Measurements from ENCODE around the gene CENPT. TPM values are rescaled to one million over a fixed set of nuclear protein-coding genes. Genes with fewer than 3 reads are reported as not detected.

Gene CENPT
- total RNA-seq, 4 donors from 2014 or later = 77.6 to 205 (median 106) TPM

- no peak for TF ChIP-seq POLR2A (IDR thresholded peaks at IDR 0.05)
- TF ChIP-seq CTCF (IDR thresholded peaks at IDR 0.05) = no peak
- intact Hi-C loops (cut with DNase I; ENCODE audit: low total_unique reads) = no loop called here
- H3K4me3 ChIP-seq (ENCODE audit: low read depth, poor library complexity, severe bottlenecking) = no peak overlapping the region
- WGBS, 2 donors = 89 to 94% methylated on average over 12 of the region's 12 CpGs
- no peak for DNase-seq (ENCODE audit: low spot score in 2 of 2)
Measured at GRCh38 chr16:67879462-67879861, 32.0 kb upstream of the CENPT start.

GRCh38 chr16:67878846-67879245 lies 31.4 kb upstream of the CENPT start:
- no peak for DNase-seq (ENCODE audit: low spot score in 2 of 2)
- WGBS, 2 donors = 94 to 99% methylated on average over 9 of the region's 9 CpGs

GRCh38 chr16:67878232-67878631 lies 30.7 kb upstream of the CENPT start:
- 88% methylated on average over 6 of the region's 6 CpGs for WGBS, 2 donors
- H3K4me3 ChIP-seq (ENCODE audit: low read depth, poor library complexity, severe bottlenecking) = no peak overlapping the region
- intact Hi-C loops (cut with DNase I; ENCODE audit: low total_unique reads) = no loop called here
- DNase-seq (ENCODE audit: low spot score in 2 of 2) = no peak
- TF ChIP-seq POLR2A (IDR thresholded peaks at IDR 0.05) (no peak), CTCF (IDR thresholded peaks at IDR 0.05) (no peak)

More at GRCh38 chr16:67878846-67879245, 31.4 kb upstream of the CENPT start:
- no peak for TF ChIP-seq CTCF (IDR thresholded peaks at IDR 0.05)
- TF ChIP-seq POLR2A (IDR thresholded peaks at IDR 0.05) = no peak
- intact Hi-C loops (cut with DNase I; ENCODE audit: low total_unique reads) = no loop called here
- no peak overlapping the region for H3K4me3 ChIP-seq (ENCODE audit: low read depth, poor library complexity, severe bottlenecking)

- WGBS, 2 donors = 95% methylated on average over 10 to 11 of the region's 11 CpGs
- no peak for DNase-seq (ENCODE audit: low spot score in 2 of 2)
- intact Hi-C loops (cut with DNase I; ENCODE audit: low total_unique reads) = no loop called here
- no peak overlapping the region for H3K4me3 ChIP-seq (ENCODE audit: low read depth, poor library complexity, severe bottlenecking)
- no peak for TF ChIP-seq CTCF (IDR thresholded peaks at IDR 0.05)
- no peak for TF ChIP-seq POLR2A (IDR thresholded peaks at IDR 0.05)
Measured at GRCh38 chr16:67877064-67877463, 29.6 kb upstream of the CENPT start.

- intact Hi-C loops (cut with DNase I; ENCODE audit: low total_unique reads) = no loop called here
- DNase-seq (ENCODE audit: low spot score in 2 of 2) = no peak
- no peak for TF ChIP-seq CTCF (IDR thresholded peaks at IDR 0.05)
- no peak for TF ChIP-seq POLR2A (IDR thresholded peaks at IDR 0.05)
- H3K4me3 ChIP-seq (ENCODE audit: low read depth, poor library complexity, severe bottlenecking) = no peak overlapping the region
- 52 to 60% methylated on average over 3 of the region's 3 CpGs for WGBS, 2 donors
Measured at GRCh38 chr16:67874372-67874771, 26.9 kb upstream of the CENPT start.

Measured in lower leg skin (tissue), 4 donors.